Large intestine (tissue), 12 donors: ENCODE results near the gene CBL. TPM values are rescaled to one million over a fixed set of nuclear protein-coding genes. Genes with fewer than 3 reads are reported as not detected.
"Not testable (repeated sequence)": the region's sequence is repeated elsewhere in the genome, so short reads cannot be mapped to it uniquely, and the experiment has no call there.

Experiments used
- DNase-seq, 2 donors: peaks; one replicate each; pipeline versions ENCODE4 v3.0.0 to v3.0.0-alpha.2; 2013
- H3K27ac ChIP-seq: one replicate; pipeline ENCODE4 v1.5.1; 2013; ENCODE audit warnings: low read length
- H3K27me3 ChIP-seq: 2 replicates; pipeline ENCODE4 v1.6.1; 2013; ENCODE audit warnings: low read length; ENCODE audit not compliant: control insufficient read depth, insufficient read depth
- H3K36me3 ChIP-seq: 2 replicates; pipeline ENCODE4 v1.6.1; 2013; ENCODE audit warnings: low read length; ENCODE audit not compliant: control insufficient read depth, insufficient read depth
- H3K4me1 ChIP-seq: one replicate; pipeline ENCODE4 v1.6.1; 2013; ENCODE audit warnings: low read length; ENCODE audit not compliant: control insufficient read depth, insufficient read depth
- H3K4me3 ChIP-seq: one replicate; pipeline ENCODE4 v1.5.1; 2013; ENCODE audit warnings: low read length
- H3K9me3 ChIP-seq: one replicate; pipeline ENCODE4 v1.6.1; 2013; ENCODE audit warnings: mild to moderate bottlenecking, low read depth, low read length, moderate library complexity; ENCODE audit not compliant: control insufficient read depth
- WGBS: methylation state at CpG from one replicate; pipeline ENCODE4 v1.1.5; 2013; ENCODE audit warnings: low lambda C conversion rate; ENCODE audit not compliant: insufficient coverage; 5-methylcytosine and 5-hydroxymethylcytosine counted together
- long read RNA-seq, 11 donors: transcript quantifications; one replicate each; lab custom pipeline, GENCODE V29; 2026
- polyA plus RNA-seq: library from polyadenylated mRNA; unstranded; fragments of 120-200 nt; gene quantifications from one replicate; pipeline ENCODE4 v1.2.1, GENCODE V29; 2013

Gene CBL
- 12.7 TPM for polyA plus RNA-seq
- long read RNA-seq, donor 1, result 0 reads
- long read RNA-seq, donor 2, result 0 reads
- long read RNA-seq, donor 3, result 0 reads
- long read RNA-seq, donor 4, result 0 reads
- long read RNA-seq, donor 5, result 0 reads
- long read RNA-seq, donor 6, full-length matches to known transcripts, result 2 of 34 reads
- long read RNA-seq, donor 6, partial matches to known transcripts, result 32 of 34 reads
- long read RNA-seq, donor 6, other reads (novel, unspliced or antisense), result 0 of 34 reads
- long read RNA-seq, donor 7, result 0 reads
- long read RNA-seq, donor 8, partial matches to known transcripts, result 6 of 6 reads
- long read RNA-seq, donor 8, other reads (novel, unspliced or antisense), result 0 of 6 reads
- long read RNA-seq, donor 9, result 0 reads
- long read RNA-seq, donor 10, full-length matches to known transcripts, result 1 of 7 reads
- long read RNA-seq, donor 10, partial matches to known transcripts, result 0 of 7 reads
- long read RNA-seq, donor 10, other reads (novel, unspliced or antisense), result 6 of 7 reads
- long read RNA-seq, donor 11, partial matches to known transcripts, result 5 of 5 reads
- long read RNA-seq, donor 11, other reads (novel, unspliced or antisense), result 0 of 5 reads

- no peaks in the 10 kb centered on the region for H3K36me3 ChIP-seq
- peak within 1 kb of the TSS; percentile 100 for H3K4me3 ChIP-seq
- 0% methylated on average over 1 of the region's 88 CpGs for WGBS
- no peaks in the 10 kb centered on the region for H3K27me3 ChIP-seq
- H3K4me1 ChIP-seq, result peaks cover 9% of the 10 kb centered on the region
- peak within 1 kb of the TSS; percentile 94 for H3K27ac ChIP-seq
- no peaks in the 10 kb centered on the region for H3K9me3 ChIP-seq
- DNase-seq, result peak; percentile 88 to 93
Observed at GRCh38 chr11:119205574-119206510, at the start of gene CBL. CBL (plus strand) TSS chr11:119206339; CDS start chr11:119206418, 79 bp downstream.

- Histone ChIP-seq H3K27ac (no peak overlapping the region), H3K27me3 (peaks cover 26% of the 10 kb centered on the region), H3K9me3 (no peaks in the 10 kb centered on the region), H3K4me3 (no peak overlapping the region), H3K36me3 (no peaks in the 10 kb centered on the region), H3K4me1 (no peaks in the 10 kb centered on the region)
- WGBS, result no CpG with 5 or more reads among the region's 10 CpGs
- no peak for DNase-seq
Observed at GRCh38 chr11:119156496-119156895, 49.6 kb upstream of the CBL start.

GRCh38 chr11:119157063-119157462 lies 49.1 kb upstream of the CBL start:
- Histone ChIP-seq H3K4me3 (no peak overlapping the region), H3K9me3 (no peaks in the 10 kb centered on the region), H3K27ac (no peak overlapping the region), H3K27me3 (peaks cover 26% of the 10 kb centered on the region), H3K36me3 (no peaks in the 10 kb centered on the region), H3K4me1 (no peaks in the 10 kb centered on the region)
- DNase-seq, result no peak
- no CpG with 5 or more reads among the region's 3 CpGs for WGBS

- Histone ChIP-seq H3K36me3 (no peaks in the 10 kb centered on the region), H3K9me3 (no peaks in the 10 kb centered on the region), H3K27me3 (peaks cover 25% of the 10 kb centered on the region), H3K4me3 (no peak overlapping the region), H3K27ac (no peak overlapping the region), H3K4me1 (no peaks in the 10 kb centered on the region)
- DNase-seq, result no peak
- WGBS, result no CpG with 5 or more reads among the region's 13 CpGs
Observed at GRCh38 chr11:119158467-119158866, 47.7 kb upstream of the CBL start.

GRCh38 chr11:119160151-119160550 lies 46.0 kb upstream of the CBL start:
- Histone ChIP-seq H3K4me3 (no peak overlapping the region), H3K27ac (no peak overlapping the region), H3K9me3 (no peaks in the 10 kb centered on the region), H3K27me3 (peaks cover 13% of the 10 kb centered on the region), H3K36me3 (no peaks in the 10 kb centered on the region), H3K4me1 (no peaks in the 10 kb centered on the region)
- no CpG with 5 or more reads among the region's 9 CpGs for WGBS
- DNase-seq, result no peak

GRCh38 chr11:119161871-119162270 lies 44.3 kb upstream of the CBL start:
- no CpG with 5 or more reads among the region's 8 CpGs for WGBS
- no peaks in the 10 kb centered on the region for H3K9me3 ChIP-seq
- no peak overlapping the region for H3K4me3 ChIP-seq
- no peaks in the 10 kb centered on the region for H3K36me3 ChIP-seq
- no peak overlapping the region for H3K27ac ChIP-seq
- peaks cover 3% of the 10 kb centered on the region for H3K27me3 ChIP-seq
- no peaks in the 10 kb centered on the region for H3K4me1 ChIP-seq
- no peak for DNase-seq

- Histone ChIP-seq H3K27ac (no peak overlapping the region), H3K27me3 (no peaks in the 10 kb centered on the region), H3K4me1 (peaks cover 3% of the 10 kb centered on the region), H3K36me3 (no peaks in the 10 kb centered on the region), H3K4me3 (no peak overlapping the region), H3K9me3 (no peaks in the 10 kb centered on the region)
- WGBS, result no CpG with 5 or more reads among the region's 8 CpGs
- DNase-seq, result no peak
Observed at GRCh38 chr11:119166368-119167076, 39.6 kb upstream of the CBL start.

GRCh38 chr11:119167077-119167458 lies 39.1 kb upstream of the CBL start:
- not testable (repeated sequence) for H3K4me1 ChIP-seq, H3K27ac ChIP-seq, H3K9me3 ChIP-seq, H3K27me3 ChIP-seq, DNase-seq, H3K36me3 ChIP-seq, H3K4me3 ChIP-seq
- no CpG with 5 or more reads among the region's 10 CpGs for WGBS

- Histone ChIP-seq H3K4me1 (peaks cover 3% of the 10 kb centered on the region), H3K27me3 (no peaks in the 10 kb centered on the region), H3K27ac (no peak overlapping the region), H3K9me3 (no peaks in the 10 kb centered on the region), H3K4me3 (no peak overlapping the region), H3K36me3 (no peaks in the 10 kb centered on the region)
- no CpG with 5 or more reads among the region's 6 CpGs for WGBS
- no peak for DNase-seq
Observed at GRCh38 chr11:119167933-119168332, 38.2 kb upstream of the CBL start.
